UCSD-AML1 (cell line): ENCODE results near the gene GLT6D1.
"Not testable (repeated sequence)": the region's sequence is repeated elsewhere in the genome, so short reads cannot be mapped to it uniquely, and the experiment has no call there.

Source experiments
- DNase-seq: peaks from one replicate; lab custom pipeline; 2025; ENCODE audit not compliant: unreplicated experiment; lab: John Stamatoyannopoulos, UW

Gene GLT6D1

GRCh38 chr9:135639196-135639595 lies at the start of gene GLT6D1:
Gene GLT6D1, minus strand, starts transcription at chr9:135639540. Its CDS starts 353 bp downstream, at chr9:135639187.
- DNase-seq, result no peak

- DNase-seq, result no peak
These were observed 49.7 kb upstream of the GLT6D1 start for GRCh38 chr9:135689011-135689410.

- no peak for DNase-seq
These were observed 47.9 kb upstream of the GLT6D1 start for GRCh38 chr9:135687216-135687615.

GRCh38 chr9:135684691-135685090 lies 45.4 kb upstream of the GLT6D1 start:
- DNase-seq, result no peak

- no peak for DNase-seq
These were observed 44.2 kb upstream of the GLT6D1 start for GRCh38 chr9:135683401-135684034.

GRCh38 chr9:135681161-135681560 lies 41.8 kb upstream of the GLT6D1 start:
- no peak for DNase-seq

GRCh38 chr9:135680056-135680455 lies 40.7 kb upstream of the GLT6D1 start:
- DNase-seq, result no peak

- DNase-seq, result no peak
These were observed 39.1 kb upstream of the GLT6D1 start for GRCh38 chr9:135678236-135679017.

GRCh38 chr9:135677641-135678168 lies 38.4 kb upstream of the GLT6D1 start:
- no peak for DNase-seq

GRCh38 chr9:135676891-135677290 lies 37.6 kb upstream of the GLT6D1 start:
- no peak for DNase-seq

GRCh38 chr9:135674977-135675376 lies 35.6 kb upstream of the GLT6D1 start:
- DNase-seq, result no peak

GRCh38 chr9:135673941-135674340 lies 34.6 kb upstream of the GLT6D1 start:
- DNase-seq, result no peak

GRCh38 chr9:135672786-135673185 lies 33.4 kb upstream of the GLT6D1 start:
- not testable (repeated sequence) for DNase-seq

GRCh38 chr9:135671591-135672041 lies 32.3 kb upstream of the GLT6D1 start:
- DNase-seq, result no peak

GRCh38 chr9:135670721-135671590 lies 31.6 kb upstream of the GLT6D1 start:
- DNase-seq, result no peak

- no peak for DNase-seq
These were observed 30.4 kb upstream of the GLT6D1 start for GRCh38 chr9:135669616-135670285.

GRCh38 chr9:135669018-135669417 lies 29.7 kb upstream of the GLT6D1 start:
- DNase-seq, result not testable (repeated sequence)

- DNase-seq, result no peak
These were observed 28.2 kb upstream of the GLT6D1 start for GRCh38 chr9:135667463-135668001.

- DNase-seq, result no peak
These were observed 27.5 kb upstream of the GLT6D1 start for GRCh38 chr9:135666534-135667462.
